CD4-positive, alpha-beta T cell treated with Interleukin-15 for 1 hour (primary cell): ENCODE results near the gene AK2.
"Not testable (repeated sequence)": the region's sequence is repeated elsewhere in the genome, so short reads cannot be mapped to it uniquely, and the experiment has no call there.

Experiments
- DNase-seq: peaks from one replicate; pipeline ENCODE4 v3.0.0-alpha.2; 2020

The AK2 gene

DNA sequence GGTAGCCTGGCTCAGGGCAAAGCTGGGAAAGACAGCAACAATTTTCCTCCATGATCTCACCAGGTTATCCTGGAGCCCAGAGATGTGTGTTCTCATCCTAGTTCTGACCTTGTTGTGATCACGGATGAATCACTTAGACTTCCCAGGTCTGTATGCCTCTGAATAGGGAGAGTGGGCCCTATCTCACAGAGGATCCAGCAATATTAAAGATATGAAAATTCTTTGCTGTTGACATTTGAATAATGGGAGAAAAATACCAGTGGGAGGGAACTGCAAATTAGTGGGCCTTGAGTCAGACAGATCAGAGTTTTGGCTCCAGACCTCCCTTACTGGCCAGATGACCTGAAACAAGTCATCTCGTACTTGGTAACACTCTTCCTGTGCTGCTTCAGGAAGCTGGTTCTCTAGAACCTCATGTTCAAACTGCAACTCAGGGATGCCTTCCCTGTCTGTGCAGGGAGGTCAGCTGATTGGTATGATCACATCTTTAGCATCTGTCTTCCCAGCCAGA is 39.2 kb downstream of the AK2 start:
- DNase-seq = no peak

GRCh38 chr1:32993324-32993636 is 43.4 kb downstream of the AK2 start:
- not testable (repeated sequence) for DNase-seq

DNA sequence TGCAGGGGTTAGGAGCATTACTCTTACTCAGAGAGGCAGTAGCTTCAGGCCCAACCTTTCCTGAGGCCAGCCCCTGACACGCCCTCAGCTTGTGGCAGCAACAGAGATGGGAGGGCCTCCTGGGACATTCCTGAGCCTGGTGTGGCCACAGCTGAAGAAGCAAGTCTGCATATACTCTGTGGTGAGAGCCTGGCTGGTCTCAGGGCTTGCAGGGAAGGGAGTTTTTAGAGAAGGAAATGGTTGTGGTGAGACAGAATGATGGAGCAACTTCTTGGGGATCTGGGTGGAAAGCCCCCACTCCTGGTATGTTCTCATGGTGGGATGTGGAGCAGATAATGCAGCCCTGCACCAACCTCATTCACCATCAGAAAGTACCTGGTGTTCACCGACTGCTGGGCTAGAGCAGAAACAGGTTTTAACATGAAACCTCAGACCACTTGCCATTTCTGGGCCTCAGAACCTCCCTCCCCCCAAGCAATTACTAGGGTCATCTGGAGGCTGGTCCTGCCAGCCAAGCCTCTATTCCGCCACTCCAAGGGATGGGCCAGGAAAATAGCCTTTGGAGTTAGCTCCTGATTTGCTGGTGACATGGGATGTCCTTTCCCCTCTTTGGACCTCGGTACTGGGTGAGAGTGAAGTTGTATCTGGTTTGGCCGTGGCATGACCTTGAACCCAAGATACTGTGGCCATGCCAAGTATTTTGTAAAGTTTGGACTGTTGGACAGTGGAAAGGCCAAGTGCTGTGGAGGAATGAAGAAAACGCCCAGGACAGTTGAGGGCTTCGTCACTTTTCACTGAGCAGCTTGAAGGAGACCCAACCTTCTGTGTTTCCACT is 44.0 kb downstream of the AK2 start:
- DNase-seq = peak; percentile 88

GRCh38 chr1:32991819-32992488 is 44.7 kb downstream of the AK2 start:
- DNase-seq = no peak

- no peak for DNase-seq
Observed at GRCh38 chr1:32991386-32991785, 45.3 kb downstream of the AK2 start.

GRCh38 chr1:32990887-32991286 is 45.8 kb downstream of the AK2 start:
- DNase-seq = no peak

GRCh38 chr1:32989160-32990050 is 47.3 kb downstream of the AK2 start:
- DNase-seq = peak; percentile 73

DNA sequence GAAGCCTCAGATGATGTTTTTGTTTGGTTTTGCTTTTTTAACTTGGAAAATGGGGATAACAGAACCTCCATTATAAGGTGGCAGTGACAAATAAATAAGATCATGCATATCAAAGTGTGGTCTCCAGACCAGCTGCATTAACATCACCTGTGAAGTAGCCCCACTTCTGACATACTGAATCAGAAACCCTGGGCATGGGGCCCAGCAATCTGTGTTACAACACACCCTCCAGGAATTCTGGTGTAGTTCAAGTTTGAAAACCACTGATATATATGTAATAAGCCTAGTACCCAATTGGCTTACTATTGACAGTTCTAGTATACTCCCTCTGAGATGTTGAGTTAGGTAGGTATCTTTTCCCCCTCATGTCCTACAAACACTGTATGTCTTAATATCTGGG is 48.0 kb downstream of the AK2 start:
- no peak for DNase-seq

- DNase-seq = no peak
Observed at GRCh38 chr1:32985226-32985625, 51.5 kb downstream of the AK2 start.

DNA sequence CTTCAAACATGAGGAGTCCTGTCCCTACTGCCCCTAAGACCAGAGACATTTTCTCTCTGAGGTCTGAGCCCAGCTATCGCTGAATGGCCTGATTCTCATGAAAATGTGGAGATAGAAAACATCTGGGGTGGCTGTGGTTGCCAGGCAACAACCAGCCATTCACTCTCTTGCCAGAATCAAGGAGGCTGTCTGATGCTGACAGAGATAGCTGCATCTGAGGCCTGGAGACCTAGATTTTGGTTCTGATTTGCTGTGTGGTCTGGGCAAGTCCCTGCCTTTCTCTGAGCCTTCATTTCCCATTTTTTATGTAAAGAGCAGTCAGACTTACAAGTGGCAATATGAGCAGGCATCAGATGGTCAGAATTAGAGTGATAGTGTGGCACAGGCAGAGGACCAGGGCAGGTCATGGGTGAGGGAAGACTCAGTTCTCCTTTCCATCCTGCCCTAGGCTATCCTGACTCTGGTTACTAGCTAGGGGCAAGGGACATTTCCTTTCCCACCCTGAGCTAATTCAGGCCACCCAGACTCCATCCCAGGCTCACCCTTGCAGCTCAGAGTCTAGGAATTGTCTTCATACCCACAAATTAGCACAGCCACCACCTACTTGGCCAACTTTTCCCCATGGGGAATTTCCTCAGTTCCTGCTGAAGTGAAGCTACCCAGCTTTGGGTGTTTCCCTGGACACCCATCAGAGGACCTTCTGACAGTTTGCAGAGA is 52.1 kb downstream of the AK2 start:
- DNase-seq = peak; percentile 64

GRCh38 chr1:32984090-32984454 is 52.6 kb downstream of the AK2 start:
- no peak for DNase-seq

DNA sequence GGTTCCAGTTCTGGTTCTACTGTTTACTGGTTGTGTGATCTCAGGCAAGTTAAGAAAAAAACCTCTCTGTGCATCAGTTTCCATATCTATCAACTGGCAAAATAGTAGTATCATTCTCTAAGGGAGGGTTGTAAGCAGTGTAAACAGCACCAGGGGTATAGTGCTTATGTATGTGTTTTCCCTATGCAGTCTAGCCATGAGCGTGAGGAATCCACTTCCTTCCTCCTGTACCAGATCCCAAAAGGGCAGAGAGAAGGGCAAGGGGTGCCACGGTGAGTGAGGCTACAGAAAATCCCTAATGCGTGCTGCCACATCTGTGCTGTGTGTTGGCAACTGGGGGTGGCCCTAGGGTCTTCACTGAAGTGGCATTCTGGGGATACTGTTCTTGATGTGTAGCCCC is 53.7 kb downstream of the AK2 start:
- DNase-seq = no peak

- peak; percentile 85 for DNase-seq
Observed at GRCh38 chr1:32981003-32981901, 55.4 kb downstream of the AK2 start.

GRCh38 chr1:32980080-32980479 is 56.6 kb downstream of the AK2 start:
- no peak for DNase-seq

- DNase-seq = no peak
Observed at GRCh38 chr1:32978854-32979253, 57.8 kb downstream of the AK2 start.

- DNase-seq = no peak
Observed at GRCh38 chr1:32977546-32978087, 59.1 kb downstream of the AK2 start.

- DNase-seq = not testable (repeated sequence)
Observed at GRCh38 chr1:32975055-32975454, 61.6 kb downstream of the AK2 start.

GRCh38 chr1:32973458-32973857 is 63.2 kb downstream of the AK2 start:
- not testable (repeated sequence) for DNase-seq

- DNase-seq = no peak
Observed at GRCh38 chr1:32972814-32973428, 63.8 kb downstream of the AK2 start.

- no peak for DNase-seq
Observed at GRCh38 chr1:32971576-32971975, 65.1 kb downstream of the AK2 start.

GRCh38 chr1:32971156-32971555 is 65.5 kb downstream of the AK2 start:
- DNase-seq = no peak
